Measurements from ENCODE around the gene TGFBR3. TPM values are rescaled to one million over a fixed set of nuclear protein-coding genes. Genes with fewer than 3 reads are reported as not detected.

The TGFBR3 gene
- total RNA-seq, 1 donor from 2014 or later, result 2.5 TPM

DNA sequence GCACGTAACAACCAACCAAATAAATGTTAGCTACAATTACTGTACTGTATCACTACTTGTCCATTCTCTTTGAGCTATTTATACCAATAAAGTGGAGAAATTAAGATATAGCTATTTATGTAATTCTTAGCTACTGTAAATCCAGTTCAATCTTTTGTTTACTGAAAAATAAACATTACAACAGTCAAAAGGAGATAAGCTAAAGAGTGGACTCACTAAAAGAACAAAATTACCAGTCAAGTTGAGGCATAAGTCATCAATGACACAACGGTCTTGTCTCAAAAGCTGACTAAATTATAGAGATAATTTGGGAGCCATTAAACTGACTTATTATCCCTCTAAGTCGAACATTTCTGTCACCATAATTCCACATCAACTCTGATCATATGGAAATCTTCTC lies 22.5 kb downstream of the TGFBR3 start:
- no peaks in the 10 kb centered on the region for H3K9me3 ChIP-seq (ENCODE audit: insufficient read depth, low read depth, low read length)
- H3K4me3 ChIP-seq (ENCODE audit: insufficient read depth, low read depth, low read length), result no peak overlapping the region
- no peak overlapping the region for H3K4me2 ChIP-seq (ENCODE audit: low read length)
- H3K36me3 ChIP-seq (ENCODE audit: insufficient read depth, low read length), result no peaks in the 10 kb centered on the region
- TF ChIP-seq EZH2 (IDR thresholded peaks at IDR 0.05; ENCODE audit: insufficient read depth, low read length), result no peak
- TF ChIP-seq, protein P1, sequence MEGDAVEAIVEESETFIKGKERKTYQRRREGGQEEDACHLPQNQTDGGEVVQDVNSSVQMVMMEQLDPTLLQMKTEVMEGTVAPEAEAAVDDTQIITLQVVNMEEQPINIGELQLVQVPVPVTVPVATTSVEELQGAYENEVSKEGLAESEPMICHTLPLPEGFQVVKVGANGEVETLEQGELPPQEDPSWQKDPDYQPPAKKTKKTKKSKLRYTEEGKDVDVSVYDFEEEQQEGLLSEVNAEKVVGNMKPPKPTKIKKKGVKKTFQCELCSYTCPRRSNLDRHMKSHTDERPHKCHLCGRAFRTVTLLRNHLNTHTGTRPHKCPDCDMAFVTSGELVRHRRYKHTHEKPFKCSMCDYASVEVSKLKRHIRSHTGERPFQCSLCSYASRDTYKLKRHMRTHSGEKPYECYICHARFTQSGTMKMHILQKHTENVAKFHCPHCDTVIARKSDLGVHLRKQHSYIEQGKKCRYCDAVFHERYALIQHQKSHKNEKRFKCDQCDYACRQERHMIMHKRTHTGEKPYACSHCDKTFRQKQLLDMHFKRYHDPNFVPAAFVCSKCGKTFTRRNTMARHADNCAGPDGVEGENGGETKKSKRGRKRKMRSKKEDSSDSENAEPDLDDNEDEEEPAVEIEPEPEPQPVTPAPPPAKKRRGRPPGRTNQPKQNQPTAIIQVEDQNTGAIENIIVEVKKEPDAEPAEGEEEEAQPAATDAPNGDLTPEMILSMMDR (IDR thresholded peaks at IDR 0.05; ENCODE audit: insufficient read depth, low read depth, low read length), result no peak
- no peaks in the 10 kb centered on the region for H3K9me3 Mint-ChIP-seq (ENCODE audit: unreplicated experiment)
- no peaks in the 10 kb centered on the region for H3K36me3 Mint-ChIP-seq (ENCODE audit: low read depth, unreplicated experiment)
- no peaks in the 10 kb centered on the region for H3K4me1 Mint-ChIP-seq (ENCODE audit: low read depth, unreplicated experiment)
- no peak overlapping the region for H3K27ac ChIP-seq (ENCODE audit: low read depth, low read length)
- DNase-seq (ENCODE audit: low read depth) (no peak), FAIRE-seq (no peak)
- no peaks in the 10 kb centered on the region for H4K20me1 ChIP-seq (ENCODE audit: insufficient read depth, low read length)
- H2AFZ ChIP-seq (ENCODE audit: low read depth, low read length), result no peak overlapping the region
- H3K27ac Mint-ChIP-seq (ENCODE audit: unreplicated experiment), result no peak overlapping the region
- H3K27me3 ChIP-seq (ENCODE audit: insufficient read depth, low read length), result no peaks in the 10 kb centered on the region
- no peaks in the 10 kb centered on the region for H3K4me1 ChIP-seq (ENCODE audit: insufficient read depth, low read length)
- no peak overlapping the region for H3K9ac ChIP-seq (ENCODE audit: low read length)
- H3K4me3 Mint-ChIP-seq (ENCODE audit: unreplicated experiment), result no peak overlapping the region
- no peaks in the 10 kb centered on the region for H3K79me2 ChIP-seq (ENCODE audit: insufficient read depth, low read length)
- peaks cover 4% of the 10 kb centered on the region for H3K27me3 Mint-ChIP-seq (ENCODE audit: low read depth, unreplicated experiment)

DNA sequence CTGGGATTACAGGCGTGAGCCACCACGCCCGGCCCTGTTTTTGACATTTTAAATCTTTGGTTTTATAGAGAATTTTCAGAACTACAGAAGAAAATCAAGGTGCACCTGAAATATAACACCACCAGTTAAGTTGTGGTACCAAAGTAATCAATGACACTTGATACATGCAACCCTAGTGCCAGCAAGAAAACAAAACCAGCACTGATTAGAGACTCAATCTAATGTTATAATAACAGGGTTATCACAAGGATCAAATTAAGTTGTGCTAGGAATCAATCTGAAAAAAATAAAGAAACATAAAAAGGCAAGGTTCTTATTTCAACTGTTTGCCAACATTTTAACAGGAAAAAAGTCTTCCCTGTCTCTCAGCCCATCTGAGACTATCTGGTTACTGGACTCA lies 23.8 kb downstream of the TGFBR3 start:
- Histone ChIP-seq H2AFZ (ENCODE audit: low read depth, low read length) (no peak overlapping the region), H3K4me2 (ENCODE audit: low read length) (no peak overlapping the region), H3K4me3 (ENCODE audit: insufficient read depth, low read depth, low read length) (no peak overlapping the region), H3K4me1 (ENCODE audit: insufficient read depth, low read length) (no peaks in the 10 kb centered on the region), H3K79me2 (ENCODE audit: insufficient read depth, low read length) (no peaks in the 10 kb centered on the region), H3K27me3 (ENCODE audit: insufficient read depth, low read length) (no peaks in the 10 kb centered on the region), H3K9me3 (ENCODE audit: insufficient read depth, low read depth, low read length) (no peaks in the 10 kb centered on the region), H3K9ac (ENCODE audit: low read length) (no peak overlapping the region), H4K20me1 (ENCODE audit: insufficient read depth, low read length) (no peaks in the 10 kb centered on the region), H3K27ac (ENCODE audit: low read depth, low read length) (no peak overlapping the region), H3K36me3 (ENCODE audit: insufficient read depth, low read length) (no peaks in the 10 kb centered on the region)
- Mint-ChIP-seq H3K27me3 (ENCODE audit: low read depth, unreplicated experiment) (peaks cover under 1% of the 10 kb centered on the region), H3K9me3 (ENCODE audit: unreplicated experiment) (no peaks in the 10 kb centered on the region), H3K4me3 (ENCODE audit: unreplicated experiment) (no peak overlapping the region), H3K27ac (ENCODE audit: unreplicated experiment) (no peak overlapping the region), H3K36me3 (ENCODE audit: low read depth, unreplicated experiment) (no peaks in the 10 kb centered on the region), H3K4me1 (ENCODE audit: low read depth, unreplicated experiment) (no peaks in the 10 kb centered on the region)
- TF ChIP-seq EZH2 (IDR thresholded peaks at IDR 0.05; ENCODE audit: insufficient read depth, low read length), result no peak
- TF ChIP-seq, protein P1 (IDR thresholded peaks at IDR 0.05; ENCODE audit: insufficient read depth, low read depth, low read length), result no peak
- FAIRE-seq (no peak), DNase-seq (ENCODE audit: low read depth) (no peak)

DNA sequence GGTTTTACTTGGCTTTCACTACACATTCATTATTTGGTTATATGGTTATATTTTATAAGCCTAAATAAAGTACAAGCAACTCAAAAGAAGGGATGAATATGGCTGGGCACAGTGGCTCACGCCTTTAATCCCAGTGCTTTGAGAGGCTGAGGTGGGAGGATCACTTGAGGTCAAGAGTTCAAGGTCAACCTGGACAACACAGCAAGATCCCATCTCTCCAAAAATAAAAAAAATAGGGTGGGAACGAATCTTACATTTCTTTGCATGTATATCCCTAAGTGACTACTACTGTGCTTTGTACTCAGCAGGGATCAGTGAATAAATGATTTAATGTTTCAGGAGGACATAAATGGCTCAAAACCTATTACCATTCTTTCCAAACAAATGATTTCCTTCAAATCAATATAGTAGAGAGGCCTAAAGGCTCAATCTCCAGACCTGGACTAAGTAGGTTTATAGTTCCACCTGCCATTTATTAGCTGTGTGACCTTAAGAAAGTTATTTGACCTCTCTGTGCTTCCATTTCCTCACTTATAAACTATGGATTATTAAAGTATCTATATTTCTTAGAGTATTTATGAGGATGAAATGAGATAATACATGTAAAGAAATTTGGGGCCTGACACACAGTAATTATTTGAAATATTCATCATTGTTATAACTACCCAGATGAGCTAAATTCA lies 28.3 kb downstream of the TGFBR3 start:
- Histone ChIP-seq H3K4me3 (ENCODE audit: insufficient read depth, low read depth, low read length) (no peak overlapping the region), H2AFZ (ENCODE audit: low read depth, low read length) (no peak overlapping the region), H3K36me3 (ENCODE audit: insufficient read depth, low read length) (no peaks in the 10 kb centered on the region), H3K9me3 (ENCODE audit: insufficient read depth, low read depth, low read length) (no peaks in the 10 kb centered on the region), H3K9ac (ENCODE audit: low read length) (no peak overlapping the region), H3K27me3 (ENCODE audit: insufficient read depth, low read length) (no peaks in the 10 kb centered on the region), H4K20me1 (ENCODE audit: insufficient read depth, low read length) (no peaks in the 10 kb centered on the region), H3K4me2 (ENCODE audit: low read length) (no peak overlapping the region), H3K27ac (ENCODE audit: low read depth, low read length) (no peak overlapping the region), H3K79me2 (ENCODE audit: insufficient read depth, low read length) (no peaks in the 10 kb centered on the region), H3K4me1 (ENCODE audit: insufficient read depth, low read length) (no peaks in the 10 kb centered on the region)
- Mint-ChIP-seq H3K4me3 (ENCODE audit: unreplicated experiment) (no peak overlapping the region), H3K9me3 (ENCODE audit: unreplicated experiment) (no peaks in the 10 kb centered on the region), H3K4me1 (ENCODE audit: low read depth, unreplicated experiment) (no peaks in the 10 kb centered on the region), H3K27ac (ENCODE audit: unreplicated experiment) (no peak overlapping the region), H3K36me3 (ENCODE audit: low read depth, unreplicated experiment) (no peaks in the 10 kb centered on the region), H3K27me3 (ENCODE audit: low read depth, unreplicated experiment) (no peaks in the 10 kb centered on the region)
- no peak for TF ChIP-seq EZH2 (IDR thresholded peaks at IDR 0.05; ENCODE audit: insufficient read depth, low read length)
- DNase-seq (ENCODE audit: low read depth) (no peak), FAIRE-seq (no peak)

Data from astrocyte (in vitro differentiated cells and primary cell).